HepG2 (cell line): ENCODE results near the gene ATP5F1C. TPM values are rescaled to one million over a fixed set of nuclear protein-coding genes. Genes with fewer than 3 reads are reported as not detected.

Source experiments
- CAMTA2 ChIP-seq: sonication (generic); formaldehyde crosslinking; IDR thresholded peaks from 2 replicates; pipeline ENCODE4 v1.4.0; 2020; ENCODE audit warnings: mild to moderate bottlenecking, missing genetic modification reagents, borderline replicate concordance
- CHD4 ChIP-seq: fragments of 200-600 bp; sonication (generic); IDR thresholded peaks from 2 replicates; pipeline ENCODE4 v1.7.0; 2017; ENCODE audit warnings: mild to moderate bottlenecking, low read length, borderline replicate concordance
- HNRNPLL ChIP-seq: fragments of 200-400 bp; formaldehyde crosslinking; IDR thresholded peaks from 2 replicates; pipeline ENCODE4 v1.6.1; 2017; ENCODE audit warnings: mild to moderate bottlenecking, low read depth, low read length; ENCODE audit not compliant: poor library complexity, severe bottlenecking
- NFYB ChIP-seq: sonication (generic); formaldehyde crosslinking; IDR thresholded peaks from 2 replicates; pipeline ENCODE4 v1.4.0; 2020; ENCODE audit warnings: missing genetic modification reagents
- POGZ ChIP-seq: sonication (generic); formaldehyde crosslinking; IDR thresholded peaks from 2 replicates; pipeline ENCODE4 v1.4.0; 2020; ENCODE audit warnings: mild to moderate bottlenecking, missing genetic modification reagents
- RARG ChIP-seq: sonication (generic); formaldehyde crosslinking; IDR thresholded peaks from 2 replicates; pipeline ENCODE4 v1.4.0; 2020; ENCODE audit warnings: low read depth, mild to moderate bottlenecking, missing genetic modification reagents
- ZFP36L1 ChIP-seq: sonication (generic); formaldehyde crosslinking; IDR thresholded peaks from 2 replicates; pipeline ENCODE4 v1.8.0; 2022; ENCODE audit warnings: mild to moderate bottlenecking, missing genetic modification reagents, moderate library complexity
- ZNF136 ChIP-seq: sonication (generic); formaldehyde crosslinking; IDR thresholded peaks from 2 replicates; pipeline ENCODE4 v1.8.1; 2022; ENCODE audit warnings: low read depth, mild to moderate bottlenecking, moderate library complexity, missing genetic modification reagents
- ZNF501 ChIP-seq: sonication (generic); formaldehyde crosslinking; IDR thresholded peaks from 2 replicates; pipeline ENCODE4 v1.5.1; 2020; ENCODE audit warnings: mild to moderate bottlenecking, moderate library complexity, missing genetic modification reagents
- ZNF607 ChIP-seq: sonication (generic); formaldehyde crosslinking; IDR thresholded peaks from 2 replicates; pipeline ENCODE4 v1.5.1; 2020; ENCODE audit warnings: missing genetic modification reagents, mild to moderate bottlenecking, borderline replicate concordance
- ZNF678 ChIP-seq: sonication (generic); formaldehyde crosslinking; IDR thresholded peaks from 2 replicates; pipeline ENCODE4 v1.4.0; 2020; ENCODE audit warnings: mild to moderate bottlenecking, missing genetic modification reagents
- polyA plus RNA-seq, 8 experiments: library from polyadenylated mRNA; depleted of rRNA in 3 of 8; stranded (reverse) in 7 of 8; unstranded in 1 of 8; fragments of >200 nt; fragmentation: Illumina TruSeq in 4 of 8; extraction: Trizol in 4 of 8; gene quantifications; 2 replicates each; pipeline versions ENCODE4 v1.2.1 to v1.2.3, GENCODE V29; 2011 to 2016; ENCODE audit warnings: low read depth in 4 of 8, missing spikeins in 1 of 8, mixed read lengths in 1 of 8; ENCODE audit not compliant: insufficient read depth in 1 of 8
- total RNA-seq, 5 experiments: library from RNA; depleted of rRNA; stranded (reverse); fragments of >200 nt; fragmentation: Illumina TruSeq; extraction: Trizol; gene quantifications; 2 replicates each; pipeline ENCODE4 v1.2.3, GENCODE V29; 2016; ENCODE audit warnings: low read depth in 1 of 5
- TF ChIP-seq, protein P1 (sequence below): IDR thresholded peaks from 2 replicates; pipeline ENCODE4 v1.6.1; 2012; ENCODE audit warnings: inconsistent platforms
- TF ChIP-seq, protein P2 (sequence below): IDR thresholded peaks from 2 replicates; pipeline ENCODE4 v1.6.1; 2018; ENCODE audit warnings: missing genetic modification reagents, mild to moderate bottlenecking, missing compliant biosample characterization
- TF ChIP-seq, protein P3 (sequence below): sonication (generic); formaldehyde crosslinking; IDR thresholded peaks from 2 replicates; pipeline ENCODE4 v1.5.0; 2020; ENCODE audit warnings: mild to moderate bottlenecking, missing genetic modification reagents
- TF ChIP-seq, protein P4 (sequence below): sonication (generic); formaldehyde crosslinking; IDR thresholded peaks from 2 replicates; pipeline ENCODE4 v1.4.0; 2020; ENCODE audit warnings: missing genetic modification reagents
- TF ChIP-seq, protein P5 (sequence below): sonication (generic); formaldehyde crosslinking; IDR thresholded peaks from 2 replicates; pipeline ENCODE4 v1.5.1; 2020; ENCODE audit warnings: mild to moderate bottlenecking, missing genetic modification reagents
- TF ChIP-seq, protein P6 (sequence below): sonication (generic); formaldehyde crosslinking; IDR thresholded peaks from 2 replicates; pipeline ENCODE4 v1.4.0; 2020; ENCODE audit warnings: missing genetic modification reagents

ATP5F1C gene
- total and polyA plus RNA-seq, 2 of the 13 experiments (the other 11 are each of a cell fraction or from before 2014, with no cell fraction given), result 407 to 416 TPM

DNA sequence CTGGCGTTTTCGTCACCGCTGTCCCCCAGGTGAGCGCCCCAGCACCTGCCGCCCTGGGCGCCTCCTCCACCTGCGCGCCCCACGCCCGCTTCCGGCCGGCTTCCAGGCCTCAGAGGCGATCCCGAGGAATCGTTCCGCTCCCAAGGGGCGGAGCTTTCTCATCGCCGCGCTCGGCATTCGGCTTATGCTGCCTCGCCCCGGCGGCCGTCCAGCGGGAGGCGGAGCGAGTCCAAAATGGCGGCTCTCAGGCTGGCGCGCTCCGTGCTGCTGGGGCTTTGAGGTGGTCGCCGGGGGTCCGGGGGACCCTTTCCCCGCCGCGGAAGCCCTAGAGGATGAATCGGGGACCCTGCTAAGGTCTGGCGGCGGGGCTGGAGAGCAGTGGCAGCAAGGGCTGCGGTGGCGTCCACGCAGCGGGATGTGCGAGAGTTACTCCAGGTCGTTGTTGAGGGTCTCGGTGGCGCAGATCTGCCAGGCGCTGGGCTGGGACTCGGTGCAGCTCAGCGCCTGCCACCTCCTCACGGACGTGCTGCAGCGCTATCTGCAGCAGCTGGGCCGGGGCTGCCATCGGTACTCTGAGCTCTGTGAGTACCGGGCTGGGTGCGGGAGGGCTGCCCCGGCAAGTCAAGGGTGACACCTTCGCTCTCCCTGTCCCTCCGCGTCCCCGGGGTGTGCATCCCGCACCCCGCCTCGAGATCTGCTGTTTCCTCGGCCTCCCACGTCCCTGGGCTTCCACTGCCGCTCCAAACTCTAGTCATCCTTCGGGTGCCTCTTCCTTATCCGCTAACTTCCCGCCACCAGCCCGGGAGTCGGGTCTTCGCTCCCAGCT, 30.5 kb downstream of the ATP5F1C start, which contains the start of gene TAF3 (continued):
- TF ChIP-seq RARG (CRISPR knock-in tag) (no peak), ZNF501 (peak; percentile 98), POGZ (CRISPR knock-in tag) (peak; percentile 89), CHD4 (no peak), NFYB (CRISPR knock-in tag) (0 out of 2 replicates have a peak, but pooled peaks have one; percentile 25), ZNF607 (CRISPR knock-in tag) (peak; percentile 60; the same call in 1 of the 2 replicates), HNRNPLL (peak; percentile 87), CAMTA2 (CRISPR knock-in tag) (no peak), ZNF678 (peak; percentile 74; the same call in 1 of the 2 replicates), ZNF136 (CRISPR knock-in tag) (peak; percentile 83; the same call in 1 of the 2 replicates), ZFP36L1 (CRISPR knock-in tag) (peak; percentile 78)
- TF ChIP-seq, protein P1, sequence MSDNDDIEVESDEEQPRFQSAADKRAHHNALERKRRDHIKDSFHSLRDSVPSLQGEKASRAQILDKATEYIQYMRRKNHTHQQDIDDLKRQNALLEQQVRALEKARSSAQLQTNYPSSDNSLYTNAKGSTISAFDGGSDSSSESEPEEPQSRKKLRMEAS, result peak; percentile 88
- TF ChIP-seq, protein P2, sequence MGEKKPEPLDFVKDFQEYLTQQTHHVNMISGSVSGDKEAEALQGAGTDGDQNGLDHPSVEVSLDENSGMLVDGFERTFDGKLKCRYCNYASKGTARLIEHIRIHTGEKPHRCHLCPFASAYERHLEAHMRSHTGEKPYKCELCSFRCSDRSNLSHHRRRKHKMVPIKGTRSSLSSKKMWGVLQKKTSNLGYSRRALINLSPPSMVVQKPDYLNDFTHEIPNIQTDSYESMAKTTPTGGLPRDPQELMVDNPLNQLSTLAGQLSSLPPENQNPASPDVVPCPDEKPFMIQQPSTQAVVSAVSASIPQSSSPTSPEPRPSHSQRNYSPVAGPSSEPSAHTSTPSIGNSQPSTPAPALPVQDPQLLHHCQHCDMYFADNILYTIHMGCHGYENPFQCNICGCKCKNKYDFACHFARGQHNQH, result peak; percentile 87
- TF ChIP-seq, protein P3, sequence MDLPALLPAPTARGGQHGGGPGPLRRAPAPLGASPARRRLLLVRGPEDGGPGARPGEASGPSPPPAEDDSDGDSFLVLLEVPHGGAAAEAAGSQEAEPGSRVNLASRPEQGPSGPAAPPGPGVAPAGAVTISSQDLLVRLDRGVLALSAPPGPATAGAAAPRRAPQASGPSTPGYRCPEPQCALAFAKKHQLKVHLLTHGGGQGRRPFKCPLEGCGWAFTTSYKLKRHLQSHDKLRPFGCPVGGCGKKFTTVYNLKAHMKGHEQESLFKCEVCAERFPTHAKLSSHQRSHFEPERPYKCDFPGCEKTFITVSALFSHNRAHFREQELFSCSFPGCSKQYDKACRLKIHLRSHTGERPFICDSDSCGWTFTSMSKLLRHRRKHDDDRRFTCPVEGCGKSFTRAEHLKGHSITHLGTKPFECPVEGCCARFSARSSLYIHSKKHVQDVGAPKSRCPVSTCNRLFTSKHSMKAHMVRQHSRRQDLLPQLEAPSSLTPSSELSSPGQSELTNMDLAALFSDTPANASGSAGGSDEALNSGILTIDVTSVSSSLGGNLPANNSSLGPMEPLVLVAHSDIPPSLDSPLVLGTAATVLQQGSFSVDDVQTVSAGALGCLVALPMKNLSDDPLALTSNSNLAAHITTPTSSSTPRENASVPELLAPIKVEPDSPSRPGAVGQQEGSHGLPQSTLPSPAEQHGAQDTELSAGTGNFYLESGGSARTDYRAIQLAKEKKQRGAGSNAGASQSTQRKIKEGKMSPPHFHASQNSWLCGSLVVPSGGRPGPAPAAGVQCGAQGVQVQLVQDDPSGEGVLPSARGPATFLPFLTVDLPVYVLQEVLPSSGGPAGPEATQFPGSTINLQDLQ (CRISPR knock-in tag), result peak; percentile 16; the same call in 1 of the 2 replicates
- TF ChIP-seq, protein P4, sequence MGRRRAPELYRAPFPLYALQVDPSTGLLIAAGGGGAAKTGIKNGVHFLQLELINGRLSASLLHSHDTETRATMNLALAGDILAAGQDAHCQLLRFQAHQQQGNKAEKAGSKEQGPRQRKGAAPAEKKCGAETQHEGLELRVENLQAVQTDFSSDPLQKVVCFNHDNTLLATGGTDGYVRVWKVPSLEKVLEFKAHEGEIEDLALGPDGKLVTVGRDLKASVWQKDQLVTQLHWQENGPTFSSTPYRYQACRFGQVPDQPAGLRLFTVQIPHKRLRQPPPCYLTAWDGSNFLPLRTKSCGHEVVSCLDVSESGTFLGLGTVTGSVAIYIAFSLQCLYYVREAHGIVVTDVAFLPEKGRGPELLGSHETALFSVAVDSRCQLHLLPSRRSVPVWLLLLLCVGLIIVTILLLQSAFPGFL (CRISPR knock-in tag), result no peak
- TF ChIP-seq, protein P5, sequence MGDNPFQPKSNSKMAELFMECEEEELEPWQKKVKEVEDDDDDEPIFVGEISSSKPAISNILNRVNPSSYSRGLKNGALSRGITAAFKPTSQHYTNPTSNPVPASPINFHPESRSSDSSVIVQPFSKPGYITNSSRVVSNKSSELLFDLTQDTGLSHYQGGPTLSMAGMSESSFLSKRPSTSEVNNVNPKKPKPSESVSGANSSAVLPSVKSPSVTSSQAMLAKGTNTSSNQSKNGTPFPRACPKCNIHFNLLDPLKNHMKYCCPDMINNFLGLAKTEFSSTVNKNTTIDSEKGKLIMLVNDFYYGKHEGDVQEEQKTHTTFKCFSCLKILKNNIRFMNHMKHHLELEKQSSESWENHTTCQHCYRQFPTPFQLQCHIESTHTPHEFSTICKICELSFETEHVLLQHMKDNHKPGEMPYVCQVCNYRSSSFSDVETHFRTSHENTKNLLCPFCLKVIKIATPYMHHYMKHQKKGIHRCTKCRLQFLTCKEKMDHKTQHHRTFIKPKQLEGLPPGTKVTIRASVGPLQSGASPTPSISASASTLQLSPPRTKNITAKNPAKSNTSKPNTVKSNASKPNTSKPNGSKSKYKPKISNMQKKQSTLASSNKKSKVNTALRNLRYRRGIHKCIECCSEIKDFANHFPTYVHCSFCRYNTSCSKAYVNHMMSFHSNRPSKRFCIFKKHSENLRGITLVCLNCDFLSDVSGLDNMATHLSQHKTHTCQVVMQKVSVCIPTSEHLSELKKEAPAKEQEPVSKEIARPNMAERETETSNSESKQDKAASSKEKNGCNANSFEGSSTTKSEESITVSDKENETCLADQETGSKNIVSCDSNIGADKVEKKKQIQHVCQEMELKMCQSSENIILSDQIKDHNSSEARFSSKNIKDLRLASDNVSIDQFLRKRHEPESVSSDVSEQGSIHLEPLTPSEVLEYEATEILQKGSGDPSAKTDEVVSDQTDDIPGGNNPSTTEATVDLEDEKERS (CRISPR knock-in tag), result no peak
- TF ChIP-seq, protein P6, sequence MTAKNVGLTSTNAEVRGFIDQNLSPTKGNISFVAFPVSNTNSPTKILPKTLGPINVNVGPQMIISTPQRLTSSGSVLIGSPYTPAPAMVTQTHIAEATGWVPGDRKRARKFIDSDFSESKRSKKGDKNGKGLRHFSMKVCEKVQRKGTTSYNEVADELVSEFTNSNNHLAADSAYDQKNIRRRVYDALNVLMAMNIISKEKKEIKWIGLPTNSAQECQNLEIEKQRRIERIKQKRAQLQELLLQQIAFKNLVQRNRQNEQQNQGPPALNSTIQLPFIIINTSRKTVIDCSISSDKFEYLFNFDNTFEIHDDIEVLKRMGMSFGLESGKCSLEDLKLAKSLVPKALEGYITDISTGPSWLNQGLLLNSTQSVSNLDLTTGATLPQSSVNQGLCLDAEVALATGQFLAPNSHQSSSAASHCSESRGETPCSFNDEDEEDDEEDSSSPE (CRISPR knock-in tag), result peak; percentile 80
